KMS-11 (cell line): ENCODE results near the gene TMEM163.

Source experiments
- H2AFZ ChIP-seq: fragments of 200-600 bp; sonication (generic); 2 replicates; pipeline ENCODE4 v1.6.1; 2016; ENCODE audit warnings: antibody characterized with exemption, mixed run types, low read depth
- H3K27ac ChIP-seq: fragments of 200-600 bp; sonication (generic); 2 replicates; pipeline ENCODE4 v1.6.1; 2016; ENCODE audit warnings: mild to moderate bottlenecking, mixed run types
- H3K27me3 ChIP-seq: fragments of 200-600 bp; sonication (generic); 2 replicates; pipeline ENCODE4 v1.6.1; 2017; ENCODE audit warnings: mild to moderate bottlenecking, low read depth, mixed run types, moderate library complexity; ENCODE audit not compliant: insufficient read depth
- H3K36me3 ChIP-seq: fragments of 200-600 bp; sonication (generic); 2 replicates; pipeline ENCODE4 v1.6.1; 2017; ENCODE audit warnings: mild to moderate bottlenecking, mixed run types; ENCODE audit not compliant: insufficient read depth
- H3K4me1 ChIP-seq: fragments of 200-600 bp; sonication (generic); 2 replicates; pipeline ENCODE4 v1.6.1; 2016; ENCODE audit warnings: mild to moderate bottlenecking, low read depth, mixed run types; ENCODE audit not compliant: poor library complexity, severe bottlenecking
- H3K4me2 ChIP-seq: fragments of 200-600 bp; sonication (generic); 2 replicates; pipeline ENCODE4 v1.7.0; 2016; ENCODE audit warnings: mild to moderate bottlenecking, mixed run types
- H3K4me3 ChIP-seq: fragments of 200-600 bp; sonication (generic); IDR thresholded peaks from 2 replicates; pipeline ENCODE4 v1.6.1; 2017; ENCODE audit warnings: low read depth, low read length, mixed read lengths; ENCODE audit not compliant: insufficient read depth
- H3K79me2 ChIP-seq: fragments of 200-600 bp; sonication (generic); 2 replicates; pipeline ENCODE4 v1.6.1; 2016; ENCODE audit warnings: low read depth, mixed run types; ENCODE audit not compliant: insufficient read depth
- H3K9ac ChIP-seq: fragments of 200-600 bp; sonication (generic); 2 replicates; pipeline ENCODE4 v1.6.1; 2016; ENCODE audit warnings: mild to moderate bottlenecking, mixed run types
- H4K20me1 ChIP-seq: fragments of 200-600 bp; sonication (generic); 2 replicates; pipeline ENCODE4 v1.6.1; 2016; ENCODE audit warnings: mild to moderate bottlenecking, mixed run types; ENCODE audit not compliant: insufficient read depth
- TF ChIP-seq, protein P1 (sequence below): fragments of 200-600 bp; sonication (generic); conservative IDR thresholded peaks from 2 replicates; pipeline ENCODE4 v1.6.1; 2017; ENCODE audit warnings: low read depth, mild to moderate bottlenecking, antibody characterized with exemption, low read length, moderate library complexity, mixed read lengths

Gene TMEM163

DNA sequence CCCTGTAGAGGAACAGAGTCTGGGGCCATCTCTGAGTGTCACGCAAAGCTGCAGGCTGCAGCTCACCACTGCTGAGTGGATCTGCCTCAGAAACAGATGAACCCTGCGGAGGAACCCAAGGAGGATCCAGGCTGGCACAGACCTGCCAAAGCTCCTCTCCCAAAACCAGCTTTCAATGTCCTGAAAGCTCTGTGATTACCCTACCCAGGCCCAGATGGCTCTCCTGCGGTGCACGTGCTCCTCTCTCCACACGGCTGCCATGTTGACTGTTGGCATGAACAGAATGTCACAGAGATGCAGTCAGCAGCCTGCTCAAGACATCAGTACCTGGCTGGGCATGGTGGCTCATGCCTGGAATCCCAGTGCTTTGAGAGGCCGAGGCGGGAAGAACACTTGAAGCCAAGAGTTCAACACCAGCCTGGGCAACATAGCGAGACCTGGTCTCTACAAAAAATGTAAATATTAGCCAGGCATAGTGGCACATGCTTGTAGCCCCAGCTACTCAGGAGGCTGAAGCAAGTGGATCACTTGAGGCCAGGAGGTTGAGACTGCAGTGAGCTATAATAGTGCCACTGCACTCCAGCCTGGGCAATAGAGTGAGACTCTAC lies 248.1 kb downstream of the TMEM163 start:
- Histone ChIP-seq H3K79me2 (no peaks in the 10 kb centered on the region), H3K36me3 (no peaks in the 10 kb centered on the region), H3K27me3 (no peaks in the 10 kb centered on the region), H4K20me1 (no peaks in the 10 kb centered on the region), H3K4me1 (no peaks in the 10 kb centered on the region), H3K4me2 (no peak overlapping the region), H3K4me3 (no peak overlapping the region), H3K9ac (no peak overlapping the region), H2AFZ (no peak overlapping the region), H3K27ac (no peak overlapping the region)
- TF ChIP-seq, protein P1, sequence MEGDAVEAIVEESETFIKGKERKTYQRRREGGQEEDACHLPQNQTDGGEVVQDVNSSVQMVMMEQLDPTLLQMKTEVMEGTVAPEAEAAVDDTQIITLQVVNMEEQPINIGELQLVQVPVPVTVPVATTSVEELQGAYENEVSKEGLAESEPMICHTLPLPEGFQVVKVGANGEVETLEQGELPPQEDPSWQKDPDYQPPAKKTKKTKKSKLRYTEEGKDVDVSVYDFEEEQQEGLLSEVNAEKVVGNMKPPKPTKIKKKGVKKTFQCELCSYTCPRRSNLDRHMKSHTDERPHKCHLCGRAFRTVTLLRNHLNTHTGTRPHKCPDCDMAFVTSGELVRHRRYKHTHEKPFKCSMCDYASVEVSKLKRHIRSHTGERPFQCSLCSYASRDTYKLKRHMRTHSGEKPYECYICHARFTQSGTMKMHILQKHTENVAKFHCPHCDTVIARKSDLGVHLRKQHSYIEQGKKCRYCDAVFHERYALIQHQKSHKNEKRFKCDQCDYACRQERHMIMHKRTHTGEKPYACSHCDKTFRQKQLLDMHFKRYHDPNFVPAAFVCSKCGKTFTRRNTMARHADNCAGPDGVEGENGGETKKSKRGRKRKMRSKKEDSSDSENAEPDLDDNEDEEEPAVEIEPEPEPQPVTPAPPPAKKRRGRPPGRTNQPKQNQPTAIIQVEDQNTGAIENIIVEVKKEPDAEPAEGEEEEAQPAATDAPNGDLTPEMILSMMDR = no peak

GRCh38 chr2:134469516-134470115 lies 249.2 kb downstream of the TMEM163 start:
- no peak overlapping the region for H3K4me2 ChIP-seq
- H3K9ac ChIP-seq = no peak overlapping the region
- no peak overlapping the region for H3K27ac ChIP-seq
- no peaks in the 10 kb centered on the region for H3K79me2 ChIP-seq
- no peaks in the 10 kb centered on the region for H4K20me1 ChIP-seq
- H2AFZ ChIP-seq = no peak overlapping the region
- no peaks in the 10 kb centered on the region for H3K36me3 ChIP-seq
- no peaks in the 10 kb centered on the region for H3K27me3 ChIP-seq
- TF ChIP-seq, protein P1 = no peak
- no peak overlapping the region for H3K4me3 ChIP-seq
- H3K4me1 ChIP-seq = no peaks in the 10 kb centered on the region

DNA sequence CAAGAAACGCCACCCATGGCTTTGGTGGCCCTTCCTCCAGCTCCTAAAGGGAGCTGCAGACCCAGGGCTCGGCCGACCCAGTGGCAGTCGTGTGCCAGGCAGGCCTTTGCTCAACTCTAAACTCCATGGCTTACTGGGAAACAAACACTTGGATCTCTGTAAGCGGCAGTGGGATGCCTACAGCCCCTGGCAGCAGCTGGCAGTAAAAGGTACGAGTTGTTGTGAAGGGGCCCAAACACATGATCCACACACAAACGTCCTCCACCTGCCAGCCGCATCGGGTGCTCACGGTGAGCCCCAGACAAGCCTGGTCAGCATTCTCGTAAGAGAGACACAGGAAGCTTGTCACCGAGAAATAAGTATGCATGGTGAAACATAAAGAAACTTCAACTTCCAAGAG lies 250.0 kb downstream of the TMEM163 start:
- no peak overlapping the region for H3K4me3 ChIP-seq
- H3K36me3 ChIP-seq = no peaks in the 10 kb centered on the region
- no peak overlapping the region for H3K27ac ChIP-seq
- TF ChIP-seq, protein P1 = no peak
- no peaks in the 10 kb centered on the region for H3K4me1 ChIP-seq
- no peak overlapping the region for H3K4me2 ChIP-seq
- no peak overlapping the region for H3K9ac ChIP-seq
- no peaks in the 10 kb centered on the region for H4K20me1 ChIP-seq
- no peaks in the 10 kb centered on the region for H3K79me2 ChIP-seq
- H2AFZ ChIP-seq = no peak overlapping the region
- no peaks in the 10 kb centered on the region for H3K27me3 ChIP-seq

DNA sequence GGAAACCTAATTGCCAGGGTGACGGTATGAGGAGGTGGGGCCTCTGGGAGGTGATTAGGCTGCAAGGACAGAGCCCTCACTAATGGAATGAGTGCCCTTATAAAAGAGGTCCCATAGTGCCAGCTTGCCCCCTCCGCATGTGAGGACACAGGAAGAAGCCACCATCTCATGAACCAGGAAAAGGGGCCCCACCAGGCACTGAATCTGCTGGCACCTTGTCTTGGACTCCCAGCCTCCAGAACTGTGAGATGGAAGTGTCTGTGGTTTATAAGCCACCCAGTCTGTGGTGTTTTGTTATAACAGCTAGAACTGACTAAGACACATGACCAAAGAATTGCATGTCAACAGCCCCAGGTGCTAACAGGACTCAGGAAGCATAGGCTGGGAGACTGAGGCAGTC lies 250.6 kb downstream of the TMEM163 start:
- no peak overlapping the region for H3K4me3 ChIP-seq
- H3K36me3 ChIP-seq = no peaks in the 10 kb centered on the region
- H4K20me1 ChIP-seq = no peaks in the 10 kb centered on the region
- H2AFZ ChIP-seq = no peak overlapping the region
- no peaks in the 10 kb centered on the region for H3K4me1 ChIP-seq
- H3K9ac ChIP-seq = no peak overlapping the region
- H3K79me2 ChIP-seq = no peaks in the 10 kb centered on the region
- H3K27ac ChIP-seq = no peak overlapping the region
- TF ChIP-seq, protein P1 = no peak
- H3K27me3 ChIP-seq = no peaks in the 10 kb centered on the region
- H3K4me2 ChIP-seq = no peak overlapping the region
